Measurements from ENCODE around the gene AGFG1. TPM values are rescaled to one million over a fixed set of nuclear protein-coding genes. Genes with fewer than 3 reads are reported as not detected.
"Not testable (repeated sequence)": the region's sequence is repeated elsewhere in the genome, so short reads cannot be mapped to it uniquely, and the experiment has no call there.

AGFG1 gene
- total RNA-seq, 1 experiment from 2014 or later, result 86.1 TPM

- BruUV-seq (replicated peaks), result no TSS peak
- CTCF ChIA-PET, result no interaction called here
- no peak for TF ChIP-seq CTCF (IDR thresholded peaks at IDR 0.05; ENCODE audit: unreplicated experiment)
- no peak overlapping the region for H3K27ac Mint-ChIP-seq (ENCODE audit: low read depth, unreplicated experiment)
- POLR2A ChIA-PET, result interaction anchor here (1.2 kb wide), 2 partner anchors 9 to 25 kb away, joined by 3 to 4 read pairs; no protein-coding TSS in a partner anchor
- H3K27me3 Mint-ChIP-seq (ENCODE audit: insufficient read depth, unreplicated experiment), result peaks cover 11% of the 10 kb centered on the region
- intact Hi-C loops (cut with micrococcal nuclease), result no loop called here
- H3K4me1 Mint-ChIP-seq (ENCODE audit: insufficient read depth, unreplicated experiment), result peaks cover 6% of the 10 kb centered on the region
- peaks cover 10% of the 10 kb centered on the region for H3K9me3 Mint-ChIP-seq (ENCODE audit: unreplicated experiment)
- no peak overlapping the region for H3K4me3 Mint-ChIP-seq (ENCODE audit: unreplicated experiment)
- DNase-seq (ENCODE audit: unreplicated experiment), result no peak
- no peaks in the 10 kb centered on the region for H3K36me3 Mint-ChIP-seq (ENCODE audit: insufficient read depth, unreplicated experiment)
Observed at GRCh38 chr2:227592694-227593387, 120.9 kb downstream of the AGFG1 start.

- H3K27me3 Mint-ChIP-seq (ENCODE audit: insufficient read depth, unreplicated experiment), result peaks cover 11% of the 10 kb centered on the region
- DNase-seq (ENCODE audit: unreplicated experiment), result no peak
- BruUV-seq (replicated peaks), result no TSS peak
- TF ChIP-seq CTCF (IDR thresholded peaks at IDR 0.05; ENCODE audit: unreplicated experiment), result no peak
- peaks cover 6% of the 10 kb centered on the region for H3K4me1 Mint-ChIP-seq (ENCODE audit: insufficient read depth, unreplicated experiment)
- H3K9me3 Mint-ChIP-seq (ENCODE audit: unreplicated experiment), result no peaks in the 10 kb centered on the region
- ChIA-PET POLR2A (no interaction called here), CTCF (no interaction called here)
- intact Hi-C loops (cut with micrococcal nuclease), result no loop called here
- H3K27ac Mint-ChIP-seq (ENCODE audit: low read depth, unreplicated experiment), result no peak overlapping the region
- no peak overlapping the region for H3K4me3 Mint-ChIP-seq (ENCODE audit: unreplicated experiment)
- H3K36me3 Mint-ChIP-seq (ENCODE audit: insufficient read depth, unreplicated experiment), result no peaks in the 10 kb centered on the region
Observed at GRCh38 chr2:227595797-227596196, 123.8 kb downstream of the AGFG1 start.

- H3K9me3 Mint-ChIP-seq (ENCODE audit: unreplicated experiment), result no peaks in the 10 kb centered on the region
Observed at GRCh38 chr2:227597036-227597435, 125.1 kb downstream of the AGFG1 start.

GRCh38 chr2:227597998-227598397 lies 126.0 kb downstream of the AGFG1 start:
- Mint-ChIP-seq H3K36me3 (ENCODE audit: insufficient read depth, unreplicated experiment) (no peaks in the 10 kb centered on the region), H3K4me1 (ENCODE audit: insufficient read depth, unreplicated experiment) (peaks cover under 1% of the 10 kb centered on the region), H3K9me3 (ENCODE audit: unreplicated experiment) (no peaks in the 10 kb centered on the region), H3K27me3 (ENCODE audit: insufficient read depth, unreplicated experiment) (peaks cover 5% of the 10 kb centered on the region), H3K4me3 (ENCODE audit: unreplicated experiment) (no peak overlapping the region), H3K27ac (ENCODE audit: low read depth, unreplicated experiment) (no peak overlapping the region)
- DNase-seq (ENCODE audit: unreplicated experiment), result no peak
- ChIA-PET CTCF (no interaction called here), POLR2A (no interaction called here)
- intact Hi-C loops (cut with micrococcal nuclease), result no loop called here
- BruUV-seq (replicated peaks), result no TSS peak
- TF ChIP-seq CTCF (IDR thresholded peaks at IDR 0.05; ENCODE audit: unreplicated experiment), result no peak

More at GRCh38 chr2:227597036-227597435, 125.1 kb downstream of the AGFG1 start:
- Mint-ChIP-seq H3K36me3 (ENCODE audit: insufficient read depth, unreplicated experiment) (no peaks in the 10 kb centered on the region), H3K4me1 (ENCODE audit: insufficient read depth, unreplicated experiment) (peaks cover 6% of the 10 kb centered on the region), H3K4me3 (ENCODE audit: unreplicated experiment) (no peak overlapping the region), H3K27ac (ENCODE audit: low read depth, unreplicated experiment) (no peak overlapping the region), H3K27me3 (ENCODE audit: insufficient read depth, unreplicated experiment) (peaks cover 11% of the 10 kb centered on the region)
- intact Hi-C loops (cut with micrococcal nuclease), result no loop called here
- ChIA-PET POLR2A (interaction anchor here (0.8 kb wide), 1 partner anchor 169 kb away, joined by 3 read pairs; no protein-coding TSS in a partner anchor), CTCF (interaction anchor here (0.7 kb wide), 1 partner anchor 105 kb away, joined by 4 read pairs; no protein-coding TSS in a partner anchor)
- no peak for TF ChIP-seq CTCF (IDR thresholded peaks at IDR 0.05; ENCODE audit: unreplicated experiment)
- BruUV-seq (replicated peaks), result no TSS peak
- DNase-seq (ENCODE audit: unreplicated experiment), result no peak

DNA sequence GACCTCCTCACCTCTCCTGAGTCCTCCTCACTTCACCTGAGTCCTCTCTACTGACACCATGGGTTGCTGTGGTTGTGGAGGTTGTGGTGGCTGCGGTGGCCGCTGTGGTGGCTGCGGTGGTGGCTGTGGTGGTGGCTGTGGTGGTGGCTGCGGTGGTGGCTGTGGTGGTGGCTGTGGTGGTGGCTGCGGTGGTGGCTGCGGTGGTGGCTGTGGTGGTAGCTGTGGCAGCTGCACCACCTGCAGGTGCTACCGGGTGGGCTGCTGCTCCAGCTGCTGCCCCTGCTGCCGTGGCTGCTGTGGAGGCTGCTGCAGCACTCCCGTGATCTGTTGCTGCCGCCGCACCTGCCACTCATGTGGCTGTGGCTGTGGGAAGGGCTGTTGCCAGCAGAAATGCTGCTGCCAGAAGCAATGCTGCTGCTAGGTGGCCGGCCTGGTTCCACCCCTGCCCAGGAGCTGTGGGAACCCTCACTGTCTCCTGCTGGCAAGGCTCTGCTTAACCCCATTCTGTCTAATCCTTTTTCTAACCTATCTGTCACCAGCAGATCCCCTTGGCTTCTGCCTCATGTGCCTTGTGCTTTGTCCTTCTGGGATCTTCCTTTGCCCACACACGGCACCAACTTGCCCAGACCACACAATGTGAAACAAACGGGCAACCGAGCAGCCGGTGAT lies 127.0 kb downstream of the AGFG1 start, which contains the start of gene SCYGR2:
TSS of gene SCYGR2 (plus strand) at position 59 of the 669 bp plus-strand sequence. CDS start at position 59, 0 bp downstream.
- H3K27me3 Mint-ChIP-seq (ENCODE audit: insufficient read depth, unreplicated experiment); intact Hi-C loops (cut with micrococcal nuclease); DNase-seq (ENCODE audit: unreplicated experiment); BruUV-seq (replicated peaks); H3K4me1 Mint-ChIP-seq (ENCODE audit: insufficient read depth, unreplicated experiment); H3K4me3 Mint-ChIP-seq (ENCODE audit: unreplicated experiment); H3K36me3 Mint-ChIP-seq (ENCODE audit: insufficient read depth, unreplicated experiment); H3K27ac Mint-ChIP-seq (ENCODE audit: low read depth, unreplicated experiment); H3K9me3 Mint-ChIP-seq (ENCODE audit: unreplicated experiment): not testable (repeated sequence)
- CTCF ChIA-PET, result interaction anchor here (0.5 to 0.7 kb wide), 2 partner anchors 194 to 804 kb away, joined by 3 read pairs; no protein-coding TSS in a partner anchor
- POLR2A ChIA-PET, result interaction anchor here (0.7 kb wide), 1 partner anchor 33 kb away, joined by 3 read pairs; no protein-coding TSS in a partner anchor

All from MCF 10A (cell line).